Tibial artery (tissue), 4 donors: ENCODE results near the gene SMTNL2.
"Not testable (repeated sequence)": the region's sequence is repeated elsewhere in the genome, so short reads cannot be mapped to it uniquely, and the experiment has no call there.

ENCODE experiments used
- DNase-seq, 2 donors: peaks; one replicate each; pipeline ENCODE4 v3.0.0-alpha.2; 2019
- H3K27ac ChIP-seq, 2 donors: fragments of 200-600 bp; sonication (generic) in 1 of 2; 1 replicate in 1 of 2; 2 replicates in 1 of 2; pipeline ENCODE4 v1.5.1; 2018 to 2019; ENCODE audit warnings: mild to moderate bottlenecking in 1 of 2
- H3K27me3 ChIP-seq, 2 donors: fragments of 200-600 bp; sonication (generic) in 1 of 2; one replicate each; pipeline versions ENCODE4 v1.5.1 to v1.6.0; 2016 to 2019
- H3K36me3 ChIP-seq, 3 donors: fragments of 200-600 bp; sonication (generic) in 2 of 3; one replicate each; pipeline ENCODE4 v1.5.1; 2016 to 2019; ENCODE audit warnings: mild to moderate bottlenecking in 2 of 3
- H3K4me1 ChIP-seq, 4 donors: fragments of 200-600 bp; sonication (generic) in 2 of 4; 1 replicate in 3 of 4; 2 replicates in 1 of 4; pipeline ENCODE4 v1.5.1; 2016 to 2019
- H3K4me3 ChIP-seq, 2 donors: fragments of 200-600 bp; sonication (generic) in 1 of 2; 1 replicate in 1 of 2; 2 replicates in 1 of 2; pipeline ENCODE4 v1.5.1; 2018 to 2019; ENCODE audit warnings: mild to moderate bottlenecking in 2 of 2
- H3K9me3 ChIP-seq, 3 donors: fragments of 200-600 bp; sonication (generic) in 1 of 3; one replicate each; pipeline ENCODE4 v1.5.1; 2016 to 2019
- intact Hi-C: fragments of 100-400 bp; cut with DNase I; formaldehyde crosslinking; loops from one replicate; pipeline ENCODE4 v1.15.0; 2023; ENCODE audit warnings: low total_unique reads
- TF ChIP-seq, protein P1 (sequence below), 2 experiments: fragments of 200-600 bp in 1 of 2; fragments of 450-650 bp in 1 of 2; IDR thresholded peaks; one replicate each; pipeline ENCODE4 v1.5.1; 2017 to 2019; ENCODE audit warnings: antibody characterized with exemption in 2 of 2, mild to moderate bottlenecking in 1 of 2, moderate library complexity in 1 of 2

SMTNL2 gene

DNA sequence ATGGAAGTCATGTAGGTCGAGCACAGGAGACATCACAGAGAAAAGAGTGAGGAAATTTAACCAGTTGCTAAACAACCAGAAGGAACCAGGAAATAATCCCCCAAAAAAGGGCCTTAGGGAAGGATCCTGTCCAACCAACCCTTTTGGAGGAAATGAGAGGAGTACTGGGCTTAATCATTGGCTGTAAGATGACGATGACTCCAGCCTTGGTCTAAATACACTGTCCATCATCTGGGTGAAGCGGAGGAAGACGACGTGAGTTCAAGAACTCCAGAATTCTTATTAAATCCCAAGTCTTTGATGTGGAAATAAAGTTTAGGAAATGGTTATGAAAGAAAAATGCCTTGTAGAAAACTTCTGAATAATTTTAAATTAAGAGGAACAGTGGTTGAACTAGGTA is 68.7 kb downstream of the SMTNL2 start:
- H3K9me3 ChIP-seq, result no peaks in the 10 kb centered on the region
- no peak for DNase-seq
- H3K4me3 ChIP-seq, result no peak overlapping the region
- TF ChIP-seq, protein P1, sequence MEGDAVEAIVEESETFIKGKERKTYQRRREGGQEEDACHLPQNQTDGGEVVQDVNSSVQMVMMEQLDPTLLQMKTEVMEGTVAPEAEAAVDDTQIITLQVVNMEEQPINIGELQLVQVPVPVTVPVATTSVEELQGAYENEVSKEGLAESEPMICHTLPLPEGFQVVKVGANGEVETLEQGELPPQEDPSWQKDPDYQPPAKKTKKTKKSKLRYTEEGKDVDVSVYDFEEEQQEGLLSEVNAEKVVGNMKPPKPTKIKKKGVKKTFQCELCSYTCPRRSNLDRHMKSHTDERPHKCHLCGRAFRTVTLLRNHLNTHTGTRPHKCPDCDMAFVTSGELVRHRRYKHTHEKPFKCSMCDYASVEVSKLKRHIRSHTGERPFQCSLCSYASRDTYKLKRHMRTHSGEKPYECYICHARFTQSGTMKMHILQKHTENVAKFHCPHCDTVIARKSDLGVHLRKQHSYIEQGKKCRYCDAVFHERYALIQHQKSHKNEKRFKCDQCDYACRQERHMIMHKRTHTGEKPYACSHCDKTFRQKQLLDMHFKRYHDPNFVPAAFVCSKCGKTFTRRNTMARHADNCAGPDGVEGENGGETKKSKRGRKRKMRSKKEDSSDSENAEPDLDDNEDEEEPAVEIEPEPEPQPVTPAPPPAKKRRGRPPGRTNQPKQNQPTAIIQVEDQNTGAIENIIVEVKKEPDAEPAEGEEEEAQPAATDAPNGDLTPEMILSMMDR (IDR thresholded peaks at IDR 0.05), result no peak
- H3K36me3 ChIP-seq, result no peaks in the 10 kb centered on the region
- no peaks in the 10 kb centered on the region for H3K4me1 ChIP-seq
- H3K27me3 ChIP-seq, result peaks cover 0 to 17% of the 10 kb centered on the region in 2 donors
- intact Hi-C loops, result no loop called here
- H3K27ac ChIP-seq, result no peak overlapping the region

DNA sequence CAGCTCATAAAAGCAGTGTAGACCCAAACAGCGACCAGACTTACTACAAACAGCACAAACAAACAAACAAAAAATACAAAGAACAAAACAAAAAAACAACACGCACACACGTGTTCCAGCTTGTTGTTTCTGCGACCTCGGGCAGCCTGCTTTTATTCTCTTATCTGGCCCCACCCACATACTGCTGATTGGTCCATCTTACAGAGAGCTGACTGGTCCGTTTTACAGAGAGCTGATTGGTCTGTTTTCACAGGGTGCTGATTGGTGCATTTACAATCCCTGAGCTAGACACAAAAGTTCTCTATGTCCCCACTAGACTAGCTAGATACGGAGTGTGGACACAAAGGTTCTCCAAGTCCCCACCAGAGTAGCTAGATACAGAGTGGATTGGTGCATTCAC is 71.6 kb downstream of the SMTNL2 start:
- H3K27ac ChIP-seq, DNase-seq, H3K4me3 ChIP-seq, intact Hi-C loops, H3K4me1 ChIP-seq, H3K36me3 ChIP-seq, H3K9me3 ChIP-seq: not testable (repeated sequence)
- peaks cover 0 to 27% of the 10 kb centered on the region in 2 donors for H3K27me3 ChIP-seq

DNA sequence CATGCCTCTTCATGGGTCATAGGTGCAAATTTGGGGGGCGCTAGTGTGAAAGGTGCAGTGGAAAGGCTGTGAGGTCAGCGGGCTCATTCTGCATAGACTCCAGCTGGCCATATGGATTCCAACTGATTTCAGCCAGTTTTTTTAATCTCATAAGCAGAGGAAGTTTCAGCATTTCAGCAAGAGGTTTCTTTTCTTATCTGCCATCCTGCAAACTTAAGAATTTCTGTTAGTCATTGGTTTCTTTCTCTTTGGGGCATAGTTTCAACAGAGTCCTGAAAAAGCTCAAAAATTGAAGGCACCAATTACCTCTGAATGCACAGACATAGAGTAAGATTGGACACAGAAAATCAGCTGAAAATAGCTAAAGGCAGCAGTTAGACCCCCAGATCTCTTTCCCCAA is 73.3 kb downstream of the SMTNL2 start:
- Histone ChIP-seq H3K27me3 (peaks cover 0 to 17% of the 10 kb centered on the region in 2 donors), H3K4me1 (no peaks in the 10 kb centered on the region), H3K27ac (no peak overlapping the region), H3K36me3 (no peaks in the 10 kb centered on the region), H3K9me3 (no peaks in the 10 kb centered on the region), H3K4me3 (no peak overlapping the region)
- intact Hi-C loops, result no loop called here
- TF ChIP-seq, protein P1 (IDR thresholded peaks at IDR 0.05), result no peak
- no peak for DNase-seq
